IMR-90 (cell line): ENCODE results near the gene CYP26B1. TPM values are rescaled to one million over a fixed set of nuclear protein-coding genes. Genes with fewer than 3 reads are reported as not detected.

Source experiments
- ATAC-seq: fragments of 200-7000 bp; cut with Tn5 transposase; 2 replicates; pipeline ENCODE4 v1.9.1; 2020; ENCODE audit warnings: low read depth, mild to moderate bottlenecking, moderate library complexity
- BruUV-seq: library from RNA; stranded (reverse); fragments of 400-500 nt; replicated peaks from 2 replicates; lab custom pipeline; 2021; lab: Mats Ljungman, UMichigan
- CTCF ChIA-PET: fragments of 300-600 bp; formaldehyde crosslinking; extraction: SDS; loops from one replicate; lab custom pipeline; 2021; ENCODE audit warnings: antibody characterized with exemption; lab: Yijun Ruan, JAX
- POLR2A ChIA-PET: fragments of 300-600 bp; sonication (Branson Sonifier 250); formaldehyde crosslinking; loops from one replicate; lab custom pipeline; 2022; ENCODE audit warnings: antibody characterized with exemption; ENCODE audit not compliant: unreplicated experiment; lab: Charles Lee
- DNase-seq: peaks from one replicate; pipeline ENCODE4 v3.0.0; 2013
- H2AFZ ChIP-seq: replicated peaks from 2 replicates; pipeline ENCODE3; 2013; ENCODE audit warnings: low read length, mild to moderate bottlenecking; ENCODE audit not compliant: poor library complexity
- H2AK5ac ChIP-seq: 2 replicates; pipeline ENCODE4 v1.6.1; 2013; ENCODE audit warnings: low read depth, low read length, inconsistent platforms
- H2AK9ac ChIP-seq: replicated peaks from 2 replicates; pipeline ENCODE3; 2013; ENCODE audit warnings: mild to moderate bottlenecking, low read depth, low read length, moderate library complexity; ENCODE audit not compliant: poor library complexity
- H2BK120ac ChIP-seq: 2 replicates; pipeline ENCODE4 v1.6.1; 2013; ENCODE audit warnings: low read depth, low read length, inconsistent platforms
- H2BK15ac ChIP-seq: 3 replicates; pipeline ENCODE4 v1.6.1; 2013; ENCODE audit warnings: low read depth, low read length, inconsistent platforms
- H2BK20ac ChIP-seq: 2 replicates; pipeline ENCODE4 v1.6.1; 2013; ENCODE audit warnings: low read depth, mild to moderate bottlenecking, inconsistent platforms, low read length, moderate library complexity
- H2BK5ac ChIP-seq: 2 replicates; pipeline ENCODE4 v1.6.1; 2013; ENCODE audit warnings: mild to moderate bottlenecking, low read depth, low read length, inconsistent platforms; ENCODE audit not compliant: poor library complexity, severe bottlenecking
- H3K14ac ChIP-seq: replicated peaks from 2 replicates; pipeline ENCODE4 v1.6.1; 2013; ENCODE audit warnings: low read depth, low read length, inconsistent platforms
- H3K18ac ChIP-seq: 2 replicates; pipeline ENCODE4 v1.6.1; 2013; ENCODE audit warnings: low read depth, low read length, control low read depth
- H3K23ac ChIP-seq: 2 replicates; pipeline ENCODE4 v1.6.1; 2013; ENCODE audit warnings: low read depth, low read length, inconsistent platforms
- H3K27ac ChIP-seq: 2 replicates; pipeline ENCODE4 v1.5.1; 2013; ENCODE audit warnings: mild to moderate bottlenecking, control low read depth, low read length; ENCODE audit not compliant: insufficient read depth
- H3K27me3 ChIP-seq: 2 replicates; pipeline ENCODE4 v1.6.1; 2013; ENCODE audit warnings: low read length; ENCODE audit not compliant: control insufficient read depth, insufficient read depth
- H3K36me3 ChIP-seq: 2 replicates; pipeline ENCODE4 v1.6.1; 2013; ENCODE audit warnings: low read length, mixed read lengths; ENCODE audit not compliant: control insufficient read depth, insufficient read depth
- H3K4ac ChIP-seq: 2 replicates; pipeline ENCODE4 v1.6.1; 2013; ENCODE audit warnings: low read depth, low read length, inconsistent platforms
- H3K4me1 ChIP-seq: 2 replicates; pipeline ENCODE4 v1.6.1; 2013; ENCODE audit warnings: low read length, mixed read lengths; ENCODE audit not compliant: control insufficient read depth, insufficient read depth
- H3K4me2 ChIP-seq: 2 replicates; pipeline ENCODE4 v1.6.1; 2013; ENCODE audit warnings: low read depth, mild to moderate bottlenecking, control low read depth, low read length, moderate library complexity
- H3K4me3 ChIP-seq: 2 replicates; pipeline ENCODE4 v1.5.1; 2013; ENCODE audit warnings: low read depth, mild to moderate bottlenecking, control low read depth, low read length, moderate library complexity; ENCODE audit not compliant: insufficient read depth
- H3K56ac ChIP-seq: 2 replicates; pipeline ENCODE4 v1.6.1; 2013; ENCODE audit warnings: low read length, inconsistent platforms; ENCODE audit not compliant: insufficient read depth; ENCODE audit errors: extremely low read depth
- H3K79me1 ChIP-seq, 2 experiments: 2 replicates each; pipeline ENCODE4 v1.6.1; 2013; ENCODE audit warnings: low read length in 2 of 2, inconsistent platforms in 1 of 2, low read depth in 1 of 2
- H3K9ac ChIP-seq: 2 replicates; pipeline ENCODE4 v1.6.1; 2013; ENCODE audit warnings: low read depth, low read length, control low read depth
- H3K9me1 ChIP-seq: 2 replicates; pipeline ENCODE4 v1.6.1; 2013; ENCODE audit warnings: low read length, inconsistent platforms; ENCODE audit not compliant: insufficient read depth
- H3K9me3 ChIP-seq: 2 replicates; pipeline ENCODE4 v1.6.1; 2013; ENCODE audit warnings: low read length; ENCODE audit not compliant: control insufficient read depth, insufficient read depth
- H4K20me1 ChIP-seq: 2 replicates; pipeline ENCODE4 v1.6.1; 2013; ENCODE audit warnings: low read length, inconsistent platforms; ENCODE audit not compliant: insufficient read depth
- H4K5ac ChIP-seq: 2 replicates; pipeline ENCODE4 v1.6.1; 2013; ENCODE audit warnings: mild to moderate bottlenecking, low read depth, low read length, control low read depth
- H4K8ac ChIP-seq, 2 experiments: 2 replicates each; pipeline ENCODE4 v1.6.1; 2013; ENCODE audit warnings: low read depth in 2 of 2, low read length in 2 of 2, control low read depth in 1 of 2, inconsistent platforms in 1 of 2
- H4K91ac ChIP-seq: 2 replicates; pipeline ENCODE4 v1.6.1; 2013; ENCODE audit warnings: low read depth, low read length, inconsistent platforms; ENCODE audit not compliant: insufficient read depth
- BHLHE40 ChIP-seq: fragments of 150-350 bp; IDR thresholded peaks from 2 replicates; pipeline ENCODE4 v1.6.1; 2016; ENCODE audit warnings: mild to moderate bottlenecking, low read depth, low read length
- CEBPB ChIP-seq: IDR thresholded peaks from 2 replicates; pipeline ENCODE4 v1.6.1; 2012; ENCODE audit warnings: low read depth, low read length, improper control_type of control experiment
- CHD1 ChIP-seq: IDR thresholded peaks from 2 replicates; pipeline ENCODE4 v1.6.1; 2012; ENCODE audit warnings: low read depth, low read length, improper control_type of control experiment
- CTCF ChIP-seq: conservative IDR thresholded peaks from 2 replicates; pipeline ENCODE4 v1.5.1; 2012; ENCODE audit warnings: mild to moderate bottlenecking, low read depth, low read length, improper control_type of control experiment
- FOS ChIP-seq: fragments of 150-350 bp; IDR thresholded peaks from 2 replicates; pipeline ENCODE4 v1.6.1; 2016; ENCODE audit warnings: low read depth, low read length
- MAFK ChIP-seq: IDR thresholded peaks from 2 replicates; pipeline ENCODE4 v1.6.1; 2012; ENCODE audit warnings: low read depth, low read length, improper control_type of control experiment
- MAZ ChIP-seq: IDR thresholded peaks from 2 replicates; pipeline ENCODE4 v1.6.1; 2012; ENCODE audit warnings: low read depth, mild to moderate bottlenecking, low read length, improper control_type of control experiment, moderate library complexity, borderline replicate concordance
- MXI1 ChIP-seq: IDR thresholded peaks from 2 replicates; pipeline ENCODE4 v1.6.1; 2012; ENCODE audit warnings: low read depth, mild to moderate bottlenecking, low read length, moderate library complexity, borderline replicate concordance
- NFE2L2 ChIP-seq: fragments of 150-350 bp; IDR thresholded peaks from 2 replicates; pipeline ENCODE4 v1.6.1; 2016; ENCODE audit warnings: low read depth, mild to moderate bottlenecking, low read length
- POLR2A ChIP-seq: IDR thresholded peaks from 2 replicates; pipeline ENCODE4 v1.6.1; 2012; ENCODE audit warnings: mild to moderate bottlenecking, low read depth, low read length
- RAD21 ChIP-seq: IDR thresholded peaks from 2 replicates; pipeline ENCODE4 v1.6.1; 2012; ENCODE audit warnings: low read length, improper control_type of control experiment
- RCOR1 ChIP-seq: IDR thresholded peaks from 2 replicates; pipeline ENCODE4 v1.6.1; 2012; ENCODE audit warnings: mild to moderate bottlenecking, low read length, improper control_type of control experiment; ENCODE audit not compliant: insufficient replicate concordance
- RFX5 ChIP-seq: IDR thresholded peaks from 2 replicates; pipeline ENCODE4 v1.8.0; 2012; ENCODE audit warnings: low read depth, mild to moderate bottlenecking, low read length, moderate library complexity
- SMC3 ChIP-seq: fragments of 150-350 bp; IDR thresholded peaks from 2 replicates; pipeline ENCODE4 v1.6.1; 2016; ENCODE audit warnings: low read depth, mild to moderate bottlenecking, antibody characterized with exemption, low read length, moderate library complexity
- USF2 ChIP-seq: fragments of 150-350 bp; IDR thresholded peaks from 2 replicates; pipeline ENCODE4 v1.6.1; 2017; ENCODE audit warnings: mild to moderate bottlenecking, antibody characterized with exemption, low read length, low read depth
- WGBS, 2 experiments: methylation state at CpG; one replicate each; pipeline versions ENCODE4 v1.1.5 to v1.1.7; 2013; ENCODE audit warnings: missing lambda C conversion rate in 2 of 2; ENCODE audit not compliant: insufficient read length in 1 of 2; ENCODE audit errors: extremely low coverage in 2 of 2; 5-methylcytosine and 5-hydroxymethylcytosine counted together
- dilution Hi-C: fragments of 300-500 bp; cut with HindIII; formaldehyde crosslinking; loops from one replicate; pipeline ENCODE4 v1.14.3; 2018; ENCODE audit warnings: low sequenced_read_pairs; ENCODE audit not compliant: unreplicated experiment
- in situ Hi-C: fragments of 300-500 bp; cut with MboI; formaldehyde crosslinking; loops from 3 replicates; pipeline ENCODE4 v1.14.3; 2019; ENCODE audit warnings: low sequenced_read_pairs, inconsistent platforms, mixed read lengths
- intact Hi-C: fragments of 100-400 bp; cut with micrococcal nuclease; formaldehyde crosslinking; loops from 2 replicates; pipeline ENCODE4 v1.10.0; 2022
- polyA plus RNA-seq, 3 experiments: library from polyadenylated mRNA; depleted of rRNA; stranded (reverse); fragments of >200 nt; gene quantifications; 2 replicates each; pipeline ENCODE4 v1.2.3, GENCODE V29; 2012; ENCODE audit warnings: low replicate concordance in 1 of 3
- total RNA-seq: library from RNA; depleted of rRNA; stranded (reverse); fragments of >200 nt; gene quantifications from 2 replicates; pipeline ENCODE4 v1.2.3, GENCODE V29; 2012
- TF ChIP-seq, protein P1 (sequence below): fragments of 150-350 bp; IDR thresholded peaks from 2 replicates; pipeline ENCODE4 v1.6.1; 2016; ENCODE audit warnings: low read depth, mild to moderate bottlenecking, low read length, moderate library complexity, borderline replicate concordance

The CYP26B1 gene
- total and polyA plus RNA-seq, 2 of the 4 experiments (the other 2 are of a cell fraction) = 0.02 TPM; not detected in 1

GRCh38 chr2:72106978-72107377 lies 40.7 kb downstream of the CYP26B1 start:
- in situ Hi-C loops (no loop called here), intact Hi-C loops (no loop called here)
- no peak overlapping the region for H3K4me2 ChIP-seq

More at GRCh38 chr2:72106978-72107377, 40.7 kb downstream of the CYP26B1 start:
- TF ChIP-seq, protein P1, sequence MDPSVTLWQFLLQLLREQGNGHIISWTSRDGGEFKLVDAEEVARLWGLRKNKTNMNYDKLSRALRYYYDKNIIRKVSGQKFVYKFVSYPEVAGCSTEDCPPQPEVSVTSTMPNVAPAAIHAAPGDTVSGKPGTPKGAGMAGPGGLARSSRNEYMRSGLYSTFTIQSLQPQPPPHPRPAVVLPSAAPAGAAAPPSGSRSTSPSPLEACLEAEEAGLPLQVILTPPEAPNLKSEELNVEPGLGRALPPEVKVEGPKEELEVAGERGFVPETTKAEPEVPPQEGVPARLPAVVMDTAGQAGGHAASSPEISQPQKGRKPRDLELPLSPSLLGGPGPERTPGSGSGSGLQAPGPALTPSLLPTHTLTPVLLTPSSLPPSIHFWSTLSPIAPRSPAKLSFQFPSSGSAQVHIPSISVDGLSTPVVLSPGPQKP = no peak
- no peak for TF ChIP-seq SMC3
- TF ChIP-seq FOS = no peak
- TF ChIP-seq MAFK = no peak
- no peak for TF ChIP-seq USF2
- no peak for TF ChIP-seq RCOR1
- TF ChIP-seq CEBPB = no peak
- no peak for TF ChIP-seq MXI1
- TF ChIP-seq BHLHE40 = no peak
- no peak for TF ChIP-seq NFE2L2
- no peak for TF ChIP-seq MAZ
- TF ChIP-seq CHD1 = no peak
- no peak for TF ChIP-seq RFX5
- TF ChIP-seq RAD21 = no peak
- TF ChIP-seq POLR2A = no peak
- TF ChIP-seq CTCF = no peak
- Histone ChIP-seq H3K36me3 (no peaks in the 10 kb centered on the region), H2BK120ac (no peak overlapping the region), H4K91ac (no peak overlapping the region), H2AFZ (no peak overlapping the region), H2BK5ac (no peak overlapping the region), H2BK20ac (no peak overlapping the region), H2AK9ac (no peak overlapping the region), H3K56ac (no peak overlapping the region), H2AK5ac (no peak overlapping the region), H2BK15ac (no peak overlapping the region), H3K27ac (no peak overlapping the region), H3K79me1 (no peaks in the 10 kb centered on the region), H3K27me3 (peaks cover 13% of the 10 kb centered on the region), H3K18ac (no peak overlapping the region), H4K5ac (no peak overlapping the region), H3K9ac (no peak overlapping the region), H3K9me3 (no peaks in the 10 kb centered on the region), H4K8ac (no peak overlapping the region), H3K23ac (no peak overlapping the region), H3K4me3 (no peak overlapping the region), H3K9me1 (no peaks in the 10 kb centered on the region), H3K4ac (no peak overlapping the region), H3K4me1 (no peaks in the 10 kb centered on the region), H3K14ac (no peak overlapping the region), H4K20me1 (no peaks in the 10 kb centered on the region)
- WGBS, 2 experiments = 57% methylated on average over 2 of the region's 4 CpGs; no CpG with 5 or more reads in 1 of the 2 experiments
- ChIA-PET CTCF (no interaction called here), POLR2A (no interaction called here)
- BruUV-seq = no TSS peak
- DNase-seq = no peak
- dilution Hi-C loops = no loop called here
- ATAC-seq = no peak
